Measurements from ENCODE around the gene FBXW4.

DNA sequence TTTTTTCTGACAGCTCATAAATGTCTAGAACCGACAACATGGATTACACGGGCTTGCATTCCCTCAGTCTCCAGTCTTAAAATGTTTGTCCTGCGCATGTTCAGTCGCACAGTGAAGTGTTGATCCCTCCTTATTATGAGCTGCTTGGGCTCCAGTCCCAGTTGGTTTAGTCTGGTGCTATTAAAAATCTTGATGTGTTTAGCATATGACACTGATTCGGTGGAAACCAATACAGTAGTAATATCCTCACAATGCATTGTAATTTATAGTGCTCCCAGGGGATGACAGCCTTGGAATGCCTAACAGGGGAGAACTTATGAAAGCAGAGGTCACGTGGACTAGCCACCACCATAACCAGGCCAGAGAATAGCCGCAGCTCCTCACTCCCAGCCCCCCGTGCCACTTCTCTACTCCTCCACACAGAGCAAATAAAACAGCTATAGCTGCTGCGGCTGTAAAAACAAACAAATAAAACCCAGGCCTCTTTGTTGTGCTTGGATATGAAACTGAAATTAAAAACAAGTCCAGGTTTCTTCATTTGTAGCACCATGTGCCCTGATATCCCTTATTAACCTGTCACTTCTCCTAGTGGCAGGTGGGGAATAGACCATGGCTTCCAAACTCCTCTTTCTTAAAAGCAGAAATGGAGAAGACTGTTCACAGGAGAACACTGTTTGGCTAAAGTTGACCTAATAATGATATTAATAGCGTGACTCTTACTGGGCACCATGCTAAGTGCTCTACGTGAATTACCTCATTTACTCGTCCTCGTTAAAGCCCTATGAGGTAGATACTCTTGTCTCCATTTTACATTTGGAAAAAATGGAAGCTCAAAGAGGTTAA is 99.2 kb downstream of the FBXW4 start:
- TF ChIP-seq, protein P1, sequence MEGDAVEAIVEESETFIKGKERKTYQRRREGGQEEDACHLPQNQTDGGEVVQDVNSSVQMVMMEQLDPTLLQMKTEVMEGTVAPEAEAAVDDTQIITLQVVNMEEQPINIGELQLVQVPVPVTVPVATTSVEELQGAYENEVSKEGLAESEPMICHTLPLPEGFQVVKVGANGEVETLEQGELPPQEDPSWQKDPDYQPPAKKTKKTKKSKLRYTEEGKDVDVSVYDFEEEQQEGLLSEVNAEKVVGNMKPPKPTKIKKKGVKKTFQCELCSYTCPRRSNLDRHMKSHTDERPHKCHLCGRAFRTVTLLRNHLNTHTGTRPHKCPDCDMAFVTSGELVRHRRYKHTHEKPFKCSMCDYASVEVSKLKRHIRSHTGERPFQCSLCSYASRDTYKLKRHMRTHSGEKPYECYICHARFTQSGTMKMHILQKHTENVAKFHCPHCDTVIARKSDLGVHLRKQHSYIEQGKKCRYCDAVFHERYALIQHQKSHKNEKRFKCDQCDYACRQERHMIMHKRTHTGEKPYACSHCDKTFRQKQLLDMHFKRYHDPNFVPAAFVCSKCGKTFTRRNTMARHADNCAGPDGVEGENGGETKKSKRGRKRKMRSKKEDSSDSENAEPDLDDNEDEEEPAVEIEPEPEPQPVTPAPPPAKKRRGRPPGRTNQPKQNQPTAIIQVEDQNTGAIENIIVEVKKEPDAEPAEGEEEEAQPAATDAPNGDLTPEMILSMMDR (IDR thresholded peaks at IDR 0.05): no peak
- TF ChIP-seq POLR2A (IDR thresholded peaks at IDR 0.05): no peak
